ENCODE data around the gene TMEM132A.

DNA sequence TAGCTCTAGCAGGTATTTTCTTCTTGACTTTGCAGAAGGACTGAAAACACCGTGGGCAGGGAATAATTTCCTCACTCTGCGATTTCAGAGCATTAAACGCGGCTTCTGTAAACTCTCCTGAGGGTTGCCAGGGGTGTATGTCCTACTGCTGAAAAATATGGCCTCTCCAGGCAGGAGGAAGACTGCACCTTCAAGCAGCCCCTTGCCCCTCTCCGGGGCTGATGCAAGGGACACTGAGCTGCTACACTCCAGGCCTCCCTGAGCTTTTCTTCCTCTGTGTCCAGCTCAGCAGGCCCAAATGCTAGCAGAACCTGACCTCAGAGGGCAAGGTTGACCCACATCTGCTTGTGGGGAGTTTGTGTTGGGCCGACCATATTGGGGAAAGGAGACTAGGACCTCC, 49.4 kb downstream of the TMEM132A start:
- no peak for TF ChIP-seq EZH2 (IDR thresholded peaks at IDR 0.05; ENCODE audit: low read depth)
- TF ChIP-seq CTCF (conservative IDR thresholded peaks at IDR 0.05): no peak

All from PC-9 (cell line).